Gastrocnemius medialis (tissue), 4 donors: Measurements from ENCODE around the gene STAMBP. TPM values are rescaled to one million over a fixed set of nuclear protein-coding genes. Genes with fewer than 3 reads are reported as not detected.

Source experiments
- ATAC-seq, 2 donors: fragments of 150-250 bp; one replicate each; pipeline ENCODE4 v1.9.1; 2016
- DNase-seq, 2 donors: peaks; one replicate each; pipeline ENCODE4 v3.0.0-alpha.2; 2019
- H3K27ac ChIP-seq, 4 donors: fragments of 200-600 bp; sonication (generic); 1 replicate in 1 of 4; 2 replicates in 3 of 4; pipeline ENCODE4 v1.5.1; 2016 to 2018; ENCODE audit warnings: mild to moderate bottlenecking in 2 of 4, moderate library complexity in 1 of 4
- H3K27me3 ChIP-seq, 3 donors: fragments of 200-600 bp; sonication (generic) in 2 of 3; 1 replicate in 1 of 3; 2 replicates in 2 of 3; pipeline versions ENCODE4 v1.5.1 to v1.6.0; 2016 to 2019; ENCODE audit warnings: mild to moderate bottlenecking in 1 of 3, moderate library complexity in 1 of 3
- H3K36me3 ChIP-seq, 2 donors: fragments of 200-600 bp; sonication (generic) in 1 of 2; one replicate each; pipeline ENCODE4 v1.5.1; 2017 to 2018
- H3K4me1 ChIP-seq, 2 donors: fragments of 200-600 bp; sonication (generic) in 1 of 2; one replicate each; pipeline ENCODE4 v1.5.1; 2016 to 2017; ENCODE audit warnings: mild to moderate bottlenecking in 2 of 2
- H3K4me3 ChIP-seq, 4 donors: fragments of 200-600 bp; sonication (generic) in 3 of 4; 1 replicate in 1 of 4; 2 replicates in 3 of 4; pipeline ENCODE4 v1.5.1; 2016 to 2019; ENCODE audit warnings: mild to moderate bottlenecking in 2 of 4
- H3K9me3 ChIP-seq, 3 donors: fragments of 200-600 bp; sonication (generic) in 2 of 3; 1 replicate in 1 of 3; 2 replicates in 2 of 3; pipeline ENCODE4 v1.5.1; 2016 to 2019
- POLR2A ChIP-seq, 2 donors: fragments of 450-650 bp; IDR thresholded peaks; one replicate each; pipeline ENCODE4 v1.6.1; 2017; ENCODE audit warnings: antibody characterized with exemption in 2 of 2, mild to moderate bottlenecking in 2 of 2, moderate library complexity in 2 of 2
- in situ Hi-C, 4 donors: fragments of 200-750 bp; cut with MboI; loops; one replicate each; pipeline versions ENCODE4 v1.15.0 to v1.8.0; 2017; ENCODE audit warnings: low sequenced_read_pairs in 4 of 4
- intact Hi-C: fragments of 100-400 bp; cut with DNase I; formaldehyde crosslinking; loops from one replicate; pipeline ENCODE4 v1.15.1; 2023; ENCODE audit warnings: low total_unique reads
- total RNA-seq, 4 donors: library from RNA; depleted of rRNA; stranded (reverse); fragments of >200 nt; gene quantifications; one replicate each; pipeline versions ENCODE4 v1.1.0 to v1.2.3, GENCODE V29; 2016
- TF ChIP-seq, protein P1 (sequence below), 5 experiments: fragments of 450-650 bp in 3 of 5; fragments of 200-600 bp in 2 of 5; sonication (generic) in 2 of 5; IDR thresholded peaks in 4 of 5; conservative IDR thresholded peaks in 1 of 5; 1 replicate in 4 of 5; 2 replicates in 1 of 5; pipeline ENCODE4 v1.5.1; 2016 to 2019; ENCODE audit warnings: antibody characterized with exemption in 5 of 5, mild to moderate bottlenecking in 3 of 5, moderate library complexity in 3 of 5

The STAMBP gene
- total RNA-seq, 4 donors from 2014 or later: 38.0 to 85.4 (median 67.1) TPM

DNA sequence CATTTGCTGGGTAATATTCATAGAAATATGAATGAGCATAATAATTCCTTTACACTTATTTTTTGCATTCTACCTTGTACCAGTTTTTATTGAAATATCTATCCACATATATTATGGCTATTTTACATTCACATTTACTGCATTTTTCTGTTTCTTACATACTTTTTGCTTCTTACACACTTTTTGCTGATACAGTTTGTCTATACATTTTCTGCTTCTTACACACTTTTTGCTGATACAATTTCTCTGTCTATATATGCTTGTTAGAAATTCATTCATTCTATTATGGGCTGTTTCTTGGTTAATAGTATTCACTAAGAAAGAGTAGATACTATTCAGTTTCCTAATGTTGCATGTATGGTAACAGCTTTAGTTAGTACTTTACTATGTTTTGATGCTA lies 16.9 kb upstream of the STAMBP start:
- DNase-seq (no peak), ATAC-seq (no peak)
- peaks cover 0 to 4% of the 10 kb centered on the region in 2 donors for H3K4me1 ChIP-seq
- H3K36me3 ChIP-seq: no peaks in the 10 kb centered on the region
- no peak overlapping the region for H3K27ac ChIP-seq
- in situ Hi-C loops: loop anchor here in 2 of 4 donors (25.0 kb wide), 1 partner anchor 525 kb away; the partner anchor contains the start of gene SLC4A5 (in 2 of the 2)
- no peak for TF ChIP-seq POLR2A (IDR thresholded peaks at IDR 0.05)
- TF ChIP-seq, protein P1, sequence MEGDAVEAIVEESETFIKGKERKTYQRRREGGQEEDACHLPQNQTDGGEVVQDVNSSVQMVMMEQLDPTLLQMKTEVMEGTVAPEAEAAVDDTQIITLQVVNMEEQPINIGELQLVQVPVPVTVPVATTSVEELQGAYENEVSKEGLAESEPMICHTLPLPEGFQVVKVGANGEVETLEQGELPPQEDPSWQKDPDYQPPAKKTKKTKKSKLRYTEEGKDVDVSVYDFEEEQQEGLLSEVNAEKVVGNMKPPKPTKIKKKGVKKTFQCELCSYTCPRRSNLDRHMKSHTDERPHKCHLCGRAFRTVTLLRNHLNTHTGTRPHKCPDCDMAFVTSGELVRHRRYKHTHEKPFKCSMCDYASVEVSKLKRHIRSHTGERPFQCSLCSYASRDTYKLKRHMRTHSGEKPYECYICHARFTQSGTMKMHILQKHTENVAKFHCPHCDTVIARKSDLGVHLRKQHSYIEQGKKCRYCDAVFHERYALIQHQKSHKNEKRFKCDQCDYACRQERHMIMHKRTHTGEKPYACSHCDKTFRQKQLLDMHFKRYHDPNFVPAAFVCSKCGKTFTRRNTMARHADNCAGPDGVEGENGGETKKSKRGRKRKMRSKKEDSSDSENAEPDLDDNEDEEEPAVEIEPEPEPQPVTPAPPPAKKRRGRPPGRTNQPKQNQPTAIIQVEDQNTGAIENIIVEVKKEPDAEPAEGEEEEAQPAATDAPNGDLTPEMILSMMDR (IDR thresholded peaks at IDR 0.05 in 4 of 5, conservative IDR thresholded peaks at IDR 0.05 in 1 of 5): no peak
- intact Hi-C loops: no loop called here
- H3K27me3 ChIP-seq: no peaks in the 10 kb centered on the region
- no peak overlapping the region for H3K4me3 ChIP-seq
- no peaks in the 10 kb centered on the region for H3K9me3 ChIP-seq

DNA sequence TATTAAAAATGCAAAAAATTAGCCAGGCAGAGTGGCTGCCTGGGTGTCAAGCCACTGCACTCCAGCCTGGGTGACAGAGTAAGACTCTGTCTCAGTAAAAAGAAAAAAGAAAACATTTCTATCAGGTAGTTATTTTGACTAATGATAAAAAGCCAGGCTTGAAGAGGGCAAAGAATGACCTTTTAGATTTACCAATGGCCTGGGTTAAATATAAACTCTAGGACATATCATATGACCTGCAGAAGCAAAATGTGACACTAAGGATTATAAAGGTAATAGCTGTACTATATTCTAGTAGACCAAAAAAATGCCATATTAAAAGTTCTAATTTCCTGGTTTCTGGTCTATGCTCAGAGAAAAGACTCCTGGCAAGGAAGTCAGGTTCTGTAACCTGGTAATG lies 16.1 kb upstream of the STAMBP start:
- in situ Hi-C loops (loop anchor here in 2 of 4 donors (25.0 kb wide), 1 partner anchor 525 kb away; the partner anchor contains the start of gene SLC4A5 (in 2 of the 2)), intact Hi-C loops (no loop called here)
- no peak for ATAC-seq
- no peak for TF ChIP-seq POLR2A (IDR thresholded peaks at IDR 0.05)
- TF ChIP-seq, protein P1 (IDR thresholded peaks at IDR 0.05 in 4 of 5, conservative IDR thresholded peaks at IDR 0.05 in 1 of 5): no peak
- no peaks in the 10 kb centered on the region for H3K27me3 ChIP-seq
- no peaks in the 10 kb centered on the region for H3K36me3 ChIP-seq
- no peaks in the 10 kb centered on the region for H3K9me3 ChIP-seq
- H3K27ac ChIP-seq: no peak overlapping the region
- no peak overlapping the region for H3K4me3 ChIP-seq
- H3K4me1 ChIP-seq: peaks cover 0 to 4% of the 10 kb centered on the region in 2 donors
- no peak for DNase-seq

DNA sequence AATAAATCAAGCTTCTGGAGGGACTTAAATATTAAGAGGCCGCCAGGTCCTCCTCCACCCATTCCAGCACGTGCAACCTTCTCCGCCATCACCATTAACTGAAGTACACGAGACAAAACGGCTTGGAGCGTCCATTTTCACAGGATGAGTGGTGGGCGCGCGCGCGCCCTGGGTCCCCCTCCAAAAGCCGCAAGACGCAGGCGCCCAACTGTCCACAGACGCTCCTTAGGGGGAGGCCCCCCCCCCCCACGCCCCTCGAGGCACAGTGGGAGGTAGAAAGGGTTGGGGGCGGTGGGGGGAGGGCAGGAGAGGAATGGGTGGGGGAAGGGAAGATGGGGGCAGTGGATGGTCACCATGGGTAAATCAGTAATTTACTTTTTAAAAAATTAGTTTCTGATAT lies 10.5 kb upstream of the STAMBP start:
- Histone ChIP-seq H3K27ac (no peak overlapping the region), H3K4me3 (no peak overlapping the region), H3K9me3 (no peaks in the 10 kb centered on the region), H3K4me1 (no peaks in the 10 kb centered on the region), H3K27me3 (peaks cover 0 to 3% (median 0%) of the 10 kb centered on the region in 3 donors), H3K36me3 (no peaks in the 10 kb centered on the region)
- TF ChIP-seq POLR2A (IDR thresholded peaks at IDR 0.05): no peak
- TF ChIP-seq, protein P1 (IDR thresholded peaks at IDR 0.05 in 4 of 5, conservative IDR thresholded peaks at IDR 0.05 in 1 of 5): no peak
- intact Hi-C loops: no loop called here
- in situ Hi-C loops: loop anchor here in 2 of 4 donors (25.0 kb wide), 1 partner anchor 519 kb away; the partner anchor contains the start of gene SLC4A5 (in 2 of the 2)
- ATAC-seq (no peak), DNase-seq (no peak)

DNA sequence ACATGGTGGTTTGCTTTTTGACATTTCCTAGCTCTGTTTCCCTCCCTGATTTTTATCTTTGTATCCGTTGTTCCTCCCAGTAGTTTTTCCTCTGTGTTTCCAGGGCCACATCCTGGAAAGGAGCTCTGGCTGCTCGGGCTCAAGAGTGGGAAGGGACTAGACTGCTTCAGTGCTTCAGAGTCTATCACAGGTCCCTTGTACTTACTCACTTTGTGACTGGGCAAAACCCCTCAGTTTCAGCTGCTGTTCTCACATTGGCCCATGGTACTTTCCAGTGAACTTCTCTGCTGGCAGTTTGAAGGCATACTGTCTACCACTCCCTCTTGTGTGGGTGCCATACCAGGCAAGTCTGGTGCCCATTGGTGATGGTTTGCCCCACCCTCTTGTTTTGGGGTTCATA lies 7.5 kb upstream of the STAMBP start:
- intact Hi-C loops (loop anchor here (10.0 kb wide), 6 partner anchors 164 to 574 kb away; partner anchors contain the start of genes BOLA3, MOB1A and TET3), in situ Hi-C loops (loop anchor here in 3 of 4 donors (10.0 to 25.0 kb wide), 3 partner anchors 104 to 516 kb away; partner anchors contain the start of genes SLC4A5 (in 2 of the 3) and DGUOK (in 1 of the 3))
- DNase-seq (no peak), ATAC-seq (no peak)
- Histone ChIP-seq H3K27ac (no peak overlapping the region), H3K9me3 (no peaks in the 10 kb centered on the region), H3K27me3 (peaks cover 0 to 3% (median 0%) of the 10 kb centered on the region in 3 donors), H3K36me3 (no peaks in the 10 kb centered on the region), H3K4me1 (no peaks in the 10 kb centered on the region), H3K4me3 (no peak overlapping the region)
- no peak for TF ChIP-seq POLR2A (IDR thresholded peaks at IDR 0.05)
- TF ChIP-seq, protein P1 (IDR thresholded peaks at IDR 0.05 in 4 of 5, conservative IDR thresholded peaks at IDR 0.05 in 1 of 5): no peak
